Effector CD4-positive, alpha-beta T cell (primary cell): ENCODE data around the gene HOXB5.

ENCODE experiments used
- DNase-seq: peaks from one replicate; pipeline ENCODE4 v3.0.0-alpha.2; 2020

Gene HOXB5

GRCh38 chr17:48628649-48629410, 35.3 kb upstream of the HOXB5 start:
- no peak for DNase-seq

DNA sequence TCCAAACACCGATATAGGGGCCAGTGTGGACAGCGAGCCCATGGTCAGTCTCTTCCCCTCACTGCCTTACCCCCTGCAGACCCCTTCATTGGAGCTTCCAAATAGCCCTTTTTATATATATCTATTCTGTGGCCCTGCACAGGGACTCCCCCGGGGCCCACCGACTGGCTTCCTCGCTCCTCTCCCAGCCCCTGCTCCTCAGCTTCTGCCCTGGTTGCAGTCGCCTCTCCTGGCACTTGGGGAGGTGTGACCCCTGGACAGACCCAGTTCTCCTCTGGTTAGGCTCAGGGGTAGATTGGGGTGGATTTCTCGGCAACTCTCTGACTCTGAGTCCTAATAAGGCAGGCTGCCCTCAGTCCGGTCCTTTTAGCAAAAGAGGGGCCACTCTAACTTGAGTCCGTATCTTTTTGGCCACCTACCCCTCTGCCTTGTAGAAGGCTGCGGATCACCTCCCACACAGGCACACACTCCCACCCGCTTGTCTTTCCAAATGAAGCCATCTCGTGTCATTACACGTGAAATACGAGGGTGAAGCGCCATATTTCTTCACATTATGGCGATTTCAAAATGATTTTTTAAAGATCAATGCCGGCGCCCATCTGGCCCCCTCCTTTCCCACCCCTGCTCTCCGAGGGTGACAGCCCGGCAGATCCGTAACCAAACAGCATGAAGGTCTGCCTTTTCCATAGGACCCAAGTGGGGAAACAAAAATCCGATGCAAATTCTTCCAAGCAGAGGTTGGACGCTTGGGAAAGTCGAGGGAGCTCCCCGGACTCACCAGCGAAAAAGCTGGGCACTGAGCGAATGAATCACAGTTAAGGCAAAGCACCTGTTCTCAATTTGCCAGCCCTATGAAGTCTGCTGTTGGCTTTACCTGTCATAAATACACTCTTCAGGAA, 34.3 kb upstream of the HOXB5 start:
- DNase-seq, result no peak

- DNase-seq, result no peak
Observed at GRCh38 chr17:48627118-48627597, 33.6 kb upstream of the HOXB5 start.

DNA sequence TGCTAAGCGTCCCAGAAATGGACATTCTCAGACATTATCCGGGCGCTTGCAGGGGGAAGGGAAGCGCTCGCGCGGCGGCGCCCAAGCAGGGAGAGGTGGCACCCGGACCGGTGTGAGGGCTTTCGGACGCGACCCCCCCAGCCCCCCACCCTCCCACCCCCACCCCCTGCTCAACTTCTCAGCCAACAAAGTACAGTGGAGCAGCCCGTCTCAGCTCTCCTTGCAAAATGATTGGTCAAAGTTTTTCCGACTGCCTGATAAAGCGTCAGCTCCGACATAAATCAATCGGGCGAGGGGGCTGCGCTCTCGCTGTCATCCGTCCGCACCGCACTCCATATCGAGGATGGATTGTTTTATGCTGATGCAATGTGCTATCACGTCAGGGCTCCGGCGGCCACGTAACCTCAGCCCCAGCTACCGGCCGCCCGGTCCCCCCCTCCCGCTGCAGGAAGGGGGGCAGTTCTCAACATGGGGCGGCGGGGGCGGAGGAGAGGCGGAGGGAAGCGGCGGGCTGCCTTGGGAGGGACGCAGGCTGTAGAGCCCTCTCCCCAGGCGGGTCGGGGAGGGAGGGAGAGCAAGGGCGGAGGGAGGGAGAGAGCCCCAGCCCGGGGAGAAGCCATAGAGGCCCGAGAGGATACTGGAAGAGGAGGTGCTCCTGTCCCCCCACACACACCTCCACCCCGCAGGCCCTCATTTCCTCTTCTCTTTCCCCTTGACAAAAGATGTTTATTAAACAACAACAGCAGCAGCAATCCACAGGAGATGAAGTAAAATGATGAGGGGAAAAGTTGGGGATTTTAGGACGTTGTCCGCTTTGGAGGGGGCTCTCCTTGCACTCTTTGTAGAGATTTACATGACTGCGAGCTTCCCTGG, 32.9 kb upstream of the HOXB5 start, which contains the start of gene HOXB9:
HOXB9 (minus strand) TSS at position 114 of the 873 bp plus-strand sequence; CDS start at position 25, 89 bp downstream.
- DNase-seq, result no peak

DNA sequence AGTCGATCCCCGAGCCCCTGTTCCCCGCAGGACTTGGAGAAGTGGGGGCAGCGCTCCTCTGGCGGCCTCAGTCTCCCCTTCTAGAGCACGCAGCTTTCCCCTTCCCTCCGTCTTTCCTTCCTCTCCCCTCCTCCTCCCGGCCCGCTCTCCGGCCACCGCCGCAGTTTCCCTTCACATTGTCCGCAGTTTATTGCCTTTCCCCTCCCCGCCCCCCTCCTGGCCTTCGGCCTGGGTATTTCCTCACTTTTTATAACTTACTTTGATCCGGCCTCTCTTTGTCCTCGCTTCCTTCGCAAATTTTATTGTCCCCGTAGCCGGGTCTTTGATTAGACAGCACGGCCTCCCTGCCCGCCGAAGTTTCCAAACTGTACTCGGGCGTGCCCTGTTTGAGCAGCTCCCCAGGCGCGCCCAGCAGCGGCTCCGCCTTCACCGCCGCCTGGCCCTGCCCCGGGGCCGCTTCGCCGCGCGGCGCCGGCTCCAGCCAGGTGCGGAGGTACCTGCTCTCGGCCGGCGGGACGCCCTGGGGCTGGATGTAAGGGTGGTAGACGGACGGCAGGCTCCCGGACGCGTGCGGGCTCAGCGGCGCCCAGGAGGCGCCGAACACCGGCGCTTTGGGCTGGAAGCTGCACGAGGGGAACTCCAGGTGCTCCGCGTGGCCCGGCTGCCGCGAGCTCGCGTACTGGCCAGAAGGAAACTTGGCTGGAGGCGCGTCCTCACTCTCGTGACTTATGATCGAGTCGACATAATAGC, 32.1 kb upstream of the HOXB5 start:
- no peak for DNase-seq

GRCh38 chr17:48624544-48625494, 31.2 kb upstream of the HOXB5 start:
- DNase-seq, result no peak

DNA sequence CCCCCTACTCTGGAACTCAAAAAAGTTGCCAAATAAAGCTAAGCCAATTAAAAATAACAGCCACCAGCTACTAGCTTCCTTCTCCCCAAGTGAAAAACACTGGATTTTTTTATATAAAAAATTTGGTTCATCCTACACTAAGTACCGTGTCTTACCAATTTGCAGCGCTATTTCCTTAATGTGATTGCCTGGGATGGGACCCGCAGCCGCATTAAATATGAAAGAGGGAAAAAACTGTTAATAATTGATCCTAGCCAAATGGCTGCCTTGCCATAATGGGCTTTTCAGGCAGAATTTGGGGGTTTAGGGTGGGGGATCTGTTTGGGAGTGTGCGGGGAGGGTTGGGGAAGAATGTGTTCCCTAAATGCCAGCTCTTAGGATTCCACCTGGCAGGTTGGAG, 30.5 kb upstream of the HOXB5 start:
- no peak for DNase-seq

GRCh38 chr17:48623583-48623982, 30.0 kb upstream of the HOXB5 start:
- no peak for DNase-seq

GRCh38 chr17:48622857-48623256, 29.3 kb upstream of the HOXB5 start:
- no peak for DNase-seq

DNA sequence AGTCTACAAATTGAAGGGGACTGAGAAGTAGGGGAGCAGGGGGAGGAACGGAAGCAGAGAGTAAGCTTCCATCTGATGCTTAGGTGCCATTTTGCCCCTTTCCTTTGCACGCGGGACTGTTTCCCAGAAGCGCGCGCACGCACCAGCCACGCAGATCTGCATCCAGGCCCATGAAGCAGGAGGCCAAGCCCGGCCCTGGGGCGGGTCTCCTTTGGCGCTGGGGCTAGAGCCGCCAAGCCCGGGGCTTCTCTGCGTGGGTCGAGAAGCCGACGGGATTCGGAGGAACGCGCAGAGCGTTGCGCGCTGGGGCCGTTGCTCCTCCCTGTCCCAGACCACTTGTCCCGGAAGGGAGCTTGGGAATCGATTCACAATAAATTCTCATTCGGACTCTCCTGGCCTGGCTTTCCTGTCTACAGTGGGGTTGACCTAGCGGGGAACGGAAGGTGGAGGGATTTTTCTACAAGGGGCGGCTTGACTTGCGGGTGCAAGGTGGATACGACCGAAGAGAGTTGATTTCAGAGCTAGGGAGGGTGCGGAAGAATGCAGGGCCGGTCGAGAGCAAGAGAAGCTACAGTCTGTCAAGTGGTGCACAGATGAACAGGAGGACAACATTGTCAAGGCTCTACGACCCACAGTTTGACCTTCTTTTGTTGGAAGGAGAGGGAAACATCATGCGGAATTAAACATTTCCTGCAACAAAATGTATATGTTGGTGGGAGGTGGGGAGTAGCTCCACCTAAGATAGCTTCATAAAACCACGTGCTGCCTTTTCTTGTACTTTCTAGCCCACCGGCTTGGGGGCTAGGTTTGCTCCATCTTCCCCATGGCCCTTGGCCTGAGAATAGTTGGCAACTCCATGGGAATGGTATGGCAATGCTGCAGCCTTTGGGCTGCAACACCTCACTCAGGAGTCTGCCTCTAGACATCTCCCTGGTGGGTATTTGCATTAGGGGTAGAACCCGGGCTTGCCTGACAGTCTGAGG, 28.1 kb upstream of the HOXB5 start:
- no peak for DNase-seq

- DNase-seq, result no peak
Observed at GRCh38 chr17:48620461-48621139, 27.0 kb upstream of the HOXB5 start.

- no peak for DNase-seq
Observed at GRCh38 chr17:48619826-48620449, 26.4 kb upstream of the HOXB5 start.

DNA sequence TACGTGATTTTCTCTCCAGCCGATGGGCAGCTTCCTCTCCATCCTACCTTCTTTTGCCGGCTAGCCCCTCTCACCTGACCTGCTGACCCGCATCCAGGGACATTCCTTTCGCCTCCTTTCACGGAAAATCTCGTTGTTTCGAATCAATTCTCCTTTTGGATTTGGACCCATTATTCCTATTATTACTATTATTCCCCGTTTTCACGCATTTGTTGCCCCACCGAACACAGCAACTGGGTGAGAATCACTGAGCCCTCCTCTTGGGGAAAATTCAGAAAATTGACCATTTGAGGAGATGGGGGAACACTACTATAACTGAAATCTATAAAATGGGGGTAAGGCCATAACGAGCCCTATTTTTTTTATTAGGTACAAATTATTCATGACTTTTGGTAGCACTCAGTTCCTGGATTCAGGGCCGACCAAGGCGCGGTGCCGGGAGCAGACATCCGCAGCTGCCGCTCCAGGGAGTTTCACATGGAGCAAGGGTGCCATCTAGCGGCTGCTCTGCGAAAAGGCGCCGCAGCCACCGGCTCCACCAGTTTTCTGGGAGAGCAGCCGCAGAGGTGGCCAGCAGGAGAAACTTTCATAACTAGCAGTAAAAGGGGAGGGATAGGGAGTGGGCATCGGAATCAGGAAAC, 24.8 kb upstream of the HOXB5 start:
- DNase-seq, result peak; percentile 80

- no peak for DNase-seq
Observed at GRCh38 chr17:48617471-48618255, 24.1 kb upstream of the HOXB5 start.

DNA sequence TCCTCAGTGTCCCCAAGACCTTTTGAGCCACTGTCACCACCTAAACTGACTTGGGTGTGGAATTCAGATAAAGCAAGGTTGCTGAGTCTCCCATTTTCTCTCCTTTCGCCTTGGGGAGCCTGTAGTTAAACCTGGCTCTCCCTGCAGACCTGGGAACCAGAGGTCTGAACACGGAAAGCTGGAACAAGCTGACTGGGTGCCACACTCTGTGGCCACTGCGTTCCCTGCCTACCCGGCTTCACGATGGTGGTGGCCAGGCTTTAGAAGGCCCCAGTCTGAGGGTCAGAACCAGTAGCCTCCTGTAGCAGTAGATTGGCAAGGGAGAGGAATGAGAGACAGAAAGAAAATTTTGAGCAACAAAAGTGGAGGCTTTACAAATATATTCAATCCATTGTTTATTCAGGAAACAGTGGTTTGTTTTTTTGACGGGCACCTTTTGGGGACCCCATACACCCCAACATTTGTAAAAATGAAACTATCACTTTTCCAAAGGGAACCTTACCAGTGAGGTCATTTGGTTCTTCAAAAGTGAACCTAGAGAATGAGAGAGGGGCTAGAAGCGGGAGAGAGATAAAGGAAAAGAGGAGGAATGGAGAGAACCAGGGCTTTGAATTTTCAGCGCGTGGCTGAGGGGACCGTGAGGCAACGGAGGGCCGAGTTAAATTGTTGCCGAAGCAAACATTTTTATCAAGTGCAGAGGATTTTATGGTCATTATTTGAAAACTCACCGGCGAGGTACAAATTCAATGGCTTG, 23.3 kb upstream of the HOXB5 start:
- DNase-seq, result no peak
